CD4-positive, alpha-beta T cell treated with Interleukin-10 for 1 hour (primary cell): ENCODE measurements around the gene EPHB3.

ENCODE experiments used
- DNase-seq: peaks from one replicate; pipeline ENCODE4 v3.0.0-alpha.2; 2020

EPHB3 gene

GRCh38 chr3:184582646-184583577 lies 21.3 kb downstream of the EPHB3 start:
- no peak for DNase-seq

- DNase-seq = no peak
Observed at GRCh38 chr3:184583578-184584451, 22.2 kb downstream of the EPHB3 start.

- no peak for DNase-seq
Observed at GRCh38 chr3:184584464-184584891, 22.9 kb downstream of the EPHB3 start.

GRCh38 chr3:184585545-184585944 lies 24.0 kb downstream of the EPHB3 start:
- DNase-seq = no peak

GRCh38 chr3:184586851-184587250 lies 25.3 kb downstream of the EPHB3 start:
- no peak for DNase-seq

GRCh38 chr3:184588776-184589175 lies 27.2 kb downstream of the EPHB3 start:
- DNase-seq = no peak

- DNase-seq = no peak
Observed at GRCh38 chr3:184590795-184591194, 29.2 kb downstream of the EPHB3 start.

- no peak for DNase-seq
Observed at GRCh38 chr3:184591789-184592188, 30.2 kb downstream of the EPHB3 start.

- DNase-seq = no peak
Observed at GRCh38 chr3:184592371-184593219, 31.0 kb downstream of the EPHB3 start.

- DNase-seq = no peak
Observed at GRCh38 chr3:184593220-184593927, 31.8 kb downstream of the EPHB3 start.

- no peak for DNase-seq
Observed at GRCh38 chr3:184593928-184594303, 32.3 kb downstream of the EPHB3 start.

- no peak for DNase-seq
Observed at GRCh38 chr3:184594371-184595001, 32.9 kb downstream of the EPHB3 start.

GRCh38 chr3:184595726-184596125 lies 34.1 kb downstream of the EPHB3 start:
- DNase-seq = no peak

GRCh38 chr3:184596233-184596632 lies 34.6 kb downstream of the EPHB3 start:
- no peak for DNase-seq

GRCh38 chr3:184596886-184597575 lies 35.4 kb downstream of the EPHB3 start:
- no peak for DNase-seq

- DNase-seq = no peak
Observed at GRCh38 chr3:184597829-184598573, 36.4 kb downstream of the EPHB3 start.

GRCh38 chr3:184598574-184598927 lies 37.0 kb downstream of the EPHB3 start:
- no peak for DNase-seq

GRCh38 chr3:184599143-184599542 lies 37.6 kb downstream of the EPHB3 start:
- DNase-seq = no peak

GRCh38 chr3:184600685-184601377 lies 39.2 kb downstream of the EPHB3 start:
- no peak for DNase-seq
